ENCODE data around the gene CDH1.

CDH1 gene

GRCh38 chr16:68722119-68723024 lies 14.7 kb upstream of the CDH1 start:
- H3K27me3 ChIP-seq (replicated peaks; ENCODE audit: control insufficient read depth, insufficient read depth, low read length) = no peaks in the 10 kb centered on the region
- TF ChIP-seq CTCF (IDR thresholded peaks at IDR 0.05; ENCODE audit: insufficient read depth, low read length, poor library complexity, severe bottlenecking) = no peak
- no peaks in the 10 kb centered on the region for H3K36me3 ChIP-seq (ENCODE audit: control insufficient read depth, insufficient read depth, low read length)
- H3K4me3 ChIP-seq (replicated peaks; ENCODE audit: low read depth, low read length) = no peak overlapping the region
- DNase-seq (ENCODE audit: extremely low read depth, insufficient read length) = no peak

- no peaks in the 10 kb centered on the region for H3K36me3 ChIP-seq (ENCODE audit: control insufficient read depth, insufficient read depth, low read length)
Measured at GRCh38 chr16:68724797-68725196, 12.3 kb upstream of the CDH1 start.

GRCh38 chr16:68728523-68728922 lies 8.6 kb upstream of the CDH1 start:
- H3K27me3 ChIP-seq (replicated peaks; ENCODE audit: control insufficient read depth, insufficient read depth, low read length) = no peaks in the 10 kb centered on the region
- no peak for TF ChIP-seq CTCF (IDR thresholded peaks at IDR 0.05; ENCODE audit: insufficient read depth, low read length, poor library complexity, severe bottlenecking)
- H3K4me3 ChIP-seq (replicated peaks; ENCODE audit: low read depth, low read length) = no peak overlapping the region
- DNase-seq (ENCODE audit: extremely low read depth, insufficient read length) = no peak
- H3K36me3 ChIP-seq (ENCODE audit: control insufficient read depth, insufficient read depth, low read length) = no peaks in the 10 kb centered on the region

More at GRCh38 chr16:68724797-68725196, 12.3 kb upstream of the CDH1 start:
- no peak for DNase-seq (ENCODE audit: extremely low read depth, insufficient read length)
- H3K27me3 ChIP-seq (replicated peaks; ENCODE audit: control insufficient read depth, insufficient read depth, low read length) = no peaks in the 10 kb centered on the region
- no peak overlapping the region for H3K4me3 ChIP-seq (replicated peaks; ENCODE audit: low read depth, low read length)
- TF ChIP-seq CTCF (IDR thresholded peaks at IDR 0.05; ENCODE audit: insufficient read depth, low read length, poor library complexity, severe bottlenecking) = no peak

GRCh38 chr16:68731637-68732036 lies 5.5 kb upstream of the CDH1 start:
- no peak for DNase-seq (ENCODE audit: extremely low read depth, insufficient read length)
- no peaks in the 10 kb centered on the region for H3K27me3 ChIP-seq (replicated peaks; ENCODE audit: control insufficient read depth, insufficient read depth, low read length)
- H3K36me3 ChIP-seq (ENCODE audit: control insufficient read depth, insufficient read depth, low read length) = no peaks in the 10 kb centered on the region
- H3K4me3 ChIP-seq (replicated peaks; ENCODE audit: low read depth, low read length) = no peak overlapping the region
- no peak for TF ChIP-seq CTCF (IDR thresholded peaks at IDR 0.05; ENCODE audit: insufficient read depth, low read length, poor library complexity, severe bottlenecking)

GRCh38 chr16:68732042-68732680 lies 4.9 kb upstream of the CDH1 start:
- H3K4me3 ChIP-seq (replicated peaks; ENCODE audit: low read depth, low read length) = no peak overlapping the region
- H3K36me3 ChIP-seq (ENCODE audit: control insufficient read depth, insufficient read depth, low read length) = no peaks in the 10 kb centered on the region
- no peak for TF ChIP-seq CTCF (IDR thresholded peaks at IDR 0.05; ENCODE audit: insufficient read depth, low read length, poor library complexity, severe bottlenecking)
- no peaks in the 10 kb centered on the region; the same call in 1 of the 2 replicates for H3K27me3 ChIP-seq (replicated peaks; ENCODE audit: control insufficient read depth, insufficient read depth, low read length)
- no peak for DNase-seq (ENCODE audit: extremely low read depth, insufficient read length)
